H1 (cell line): ENCODE data around the gene ZNF839. TPM values are rescaled to one million over a fixed set of nuclear protein-coding genes. Genes with fewer than 3 reads are reported as not detected.
"Not testable (repeated sequence)": the region's sequence is repeated elsewhere in the genome, so short reads cannot be mapped to it uniquely, and the experiment has no call there.

Experiments
- CTCF ChIA-PET: fragments of 300-600 bp; sonication (Branson Sonifier 250); formaldehyde crosslinking; loops from one replicate; lab custom pipeline; 2021; ENCODE audit not compliant: partially characterized antibody; lab: Charles Lee
- POLR2A ChIA-PET: fragments of 300-600 bp; sonication (Branson Sonifier 250); formaldehyde crosslinking; loops from one replicate; lab custom pipeline; 2021; ENCODE audit warnings: inconsistent platforms; ENCODE audit not compliant: partially characterized antibody; lab: Charles Lee
- DNase-seq, 2 experiments: peaks; one replicate each; pipeline versions ENCODE4 v3.0.0 to v3.0.0-alpha.2; 2010 to 2022; ENCODE audit warnings: low spot score in 2 of 2, low read depth in 1 of 2, mixed read lengths in 1 of 2
- FAIRE-seq: peaks from 2 replicates; lab custom pipeline; 2011; peaks lifted over from hg19 to GRCh38; lab: Jason Lieb, UNC
- H2AFZ ChIP-seq: 2 replicates; pipeline ENCODE4 v1.8.1; 2012; ENCODE audit warnings: low read length, inconsistent platforms
- H2AK5ac ChIP-seq: 2 replicates; pipeline ENCODE4 v1.6.1; 2013; ENCODE audit warnings: low read depth, low read length
- H2BK120ac ChIP-seq: replicated peaks from 2 replicates; pipeline ENCODE3; 2013; ENCODE audit warnings: low read depth, low read length, inconsistent platforms
- H2BK12ac ChIP-seq: 2 replicates; pipeline ENCODE4 v1.6.1; 2013; ENCODE audit warnings: low read depth, low read length
- H2BK15ac ChIP-seq: 2 replicates; pipeline ENCODE4 v1.6.1; 2013; ENCODE audit warnings: low read length
- H2BK20ac ChIP-seq: 2 replicates; pipeline ENCODE4 v1.6.1; 2013; ENCODE audit warnings: low read length
- H2BK5ac ChIP-seq: 2 replicates; pipeline ENCODE4 v1.6.1; 2013; ENCODE audit warnings: low read depth, low read length
- H3K14ac ChIP-seq: 2 replicates; pipeline ENCODE4 v1.6.1; 2013; ENCODE audit warnings: inconsistent platforms; ENCODE audit not compliant: insufficient read length
- H3K18ac ChIP-seq: 2 replicates; pipeline ENCODE4 v1.6.1; 2013; ENCODE audit warnings: low read length; ENCODE audit errors: extremely low read depth
- H3K23ac ChIP-seq: 2 replicates; pipeline ENCODE4 v1.6.1; 2013; ENCODE audit warnings: inconsistent platforms; ENCODE audit not compliant: insufficient read length
- H3K23me2 ChIP-seq: 2 replicates; pipeline ENCODE4 v1.6.1; 2013; ENCODE audit warnings: low read depth, low read length
- H3K27ac ChIP-seq: 2 replicates; pipeline ENCODE4 v1.6.1; 2011; ENCODE audit warnings: low read depth, low read length, inconsistent platforms
- H3K27me3 ChIP-seq, 4 experiments: replicated peaks in 1 of 4; 1 replicate in 1 of 4; 2 replicates in 3 of 4; pipeline versions ENCODE4 v1.6.1 to v1.8.1; 2011 to 2013; ENCODE audit warnings: low read length in 3 of 4, mild to moderate bottlenecking in 3 of 4, inconsistent platforms in 2 of 4, mixed read lengths in 2 of 4, moderate library complexity in 1 of 4; ENCODE audit not compliant: control insufficient read depth in 3 of 4, insufficient read depth in 3 of 4; ENCODE audit errors: extremely low read depth in 1 of 4
- H3K36me3 ChIP-seq, 4 experiments: 2 replicates each; pipeline versions ENCODE4 v1.6.1 to v1.8.1; 2011 to 2013; ENCODE audit warnings: mild to moderate bottlenecking in 4 of 4, low read length in 3 of 4, moderate library complexity in 2 of 4, control low read depth in 1 of 4, inconsistent platforms in 1 of 4; ENCODE audit not compliant: insufficient read depth in 4 of 4, control insufficient read depth in 2 of 4
- H3K4ac ChIP-seq: replicated peaks from 2 replicates; pipeline ENCODE3; 2013; ENCODE audit warnings: low read length, low read depth, mixed read lengths, inconsistent platforms; ENCODE audit not compliant: insufficient read length
- H3K4me1 ChIP-seq, 4 experiments: replicated peaks in 1 of 4; 1 replicate in 1 of 4; 2 replicates in 3 of 4; pipeline versions ENCODE4 v1.6.1 to v1.8.1; 2011 to 2013; ENCODE audit warnings: low read length in 3 of 4, inconsistent platforms in 2 of 4, mixed read lengths in 1 of 4; ENCODE audit not compliant: insufficient read depth in 4 of 4, control insufficient read depth in 3 of 4
- H3K4me2 ChIP-seq, 2 experiments: 2 replicates each; pipeline versions ENCODE4 v1.6.1 to v1.8.1; 2011 to 2013; ENCODE audit warnings: low read depth in 2 of 2, low read length in 2 of 2, control low read depth in 1 of 2, inconsistent platforms in 1 of 2, mild to moderate bottlenecking in 1 of 2; ENCODE audit not compliant: insufficient read depth in 1 of 2
- H3K4me3 ChIP-seq, 4 experiments: fragments of 200-600, 300-600 bp in 1 of 4; sonication (generic), shearing (Covaris generic), sonication (Bioruptor Twin) in 1 of 4; 2 replicates each; pipeline versions ENCODE4 v1.5.1 to v1.8.1; 2011 to 2016; ENCODE audit warnings: low read length in 4 of 4, low read depth in 3 of 4, control low read depth in 2 of 4, inconsistent platforms in 2 of 4, mild to moderate bottlenecking in 2 of 4, mixed read lengths in 1 of 4, moderate library complexity in 1 of 4; ENCODE audit not compliant: insufficient read depth in 2 of 4; ENCODE audit errors: extremely low read depth in 1 of 4
- H3K56ac ChIP-seq: replicated peaks from 2 replicates; pipeline ENCODE3; 2013; ENCODE audit warnings: low read depth, mild to moderate bottlenecking, mixed read lengths, low read length, inconsistent platforms; ENCODE audit not compliant: insufficient read length
- H3K79me1 ChIP-seq: 2 replicates; pipeline ENCODE4 v1.6.1; 2013; ENCODE audit warnings: low read depth, low read length, control low read depth
- H3K79me2 ChIP-seq, 2 experiments: 2 replicates each; pipeline versions ENCODE4 v1.6.1 to v1.8.1; 2012 to 2013; ENCODE audit warnings: low read length in 2 of 2, mild to moderate bottlenecking in 2 of 2, inconsistent platforms in 1 of 2; ENCODE audit not compliant: insufficient read depth in 2 of 2, control insufficient read depth in 1 of 2
- H3K9ac ChIP-seq, 4 experiments: replicated peaks in 1 of 4; 1 replicate in 1 of 4; 2 replicates in 3 of 4; pipeline versions ENCODE4 v1.6.1 to v1.8.1; 2011 to 2013; ENCODE audit warnings: low read depth in 3 of 4, low read length in 3 of 4, control low read depth in 2 of 4, mild to moderate bottlenecking in 2 of 4, moderate library complexity in 2 of 4, inconsistent platforms in 1 of 4; ENCODE audit errors: extremely low read depth in 1 of 4
- H3K9me3 ChIP-seq, 2 experiments: 2 replicates each; pipeline versions ENCODE4 v1.6.1 to v1.8.1; 2012 to 2013; ENCODE audit warnings: mild to moderate bottlenecking in 2 of 2, moderate library complexity in 2 of 2, control low read depth in 1 of 2, inconsistent platforms in 1 of 2, low read depth in 1 of 2, low read length in 1 of 2, mixed read lengths in 1 of 2; ENCODE audit not compliant: insufficient read depth in 2 of 2
- H4K20me1 ChIP-seq, 2 experiments: replicated peaks in 1 of 2; 2 replicates each; pipeline versions ENCODE3 to v1.8.1; 2011 to 2013; ENCODE audit warnings: inconsistent platforms in 2 of 2, low read length in 2 of 2, mild to moderate bottlenecking in 1 of 2; ENCODE audit not compliant: insufficient read depth in 2 of 2, control insufficient read depth in 1 of 2
- H4K5ac ChIP-seq: 2 replicates; pipeline ENCODE4 v1.6.1; 2013; ENCODE audit warnings: low read length, low read depth, mixed read lengths, inconsistent platforms; ENCODE audit not compliant: insufficient read length
- H4K8ac ChIP-seq: 2 replicates; pipeline ENCODE4 v1.8.0; 2013; ENCODE audit warnings: mild to moderate bottlenecking, moderate library complexity, low read length, inconsistent platforms; ENCODE audit not compliant: insufficient read depth; ENCODE audit errors: extremely low read depth
- H4K91ac ChIP-seq: replicated peaks from 2 replicates; pipeline ENCODE3; 2013; ENCODE audit warnings: low read length, mixed read lengths, inconsistent platforms; ENCODE audit not compliant: insufficient read length
- BCL11A ChIP-seq, 2 experiments: IDR thresholded peaks; one replicate each; pipeline ENCODE4 v1.6.1; 2011; ENCODE audit warnings: low read depth in 2 of 2, low read length in 2 of 2, mild to moderate bottlenecking in 2 of 2
- KDM1A ChIP-seq: fragments of 200-600, 300-600 bp; sonication (generic); IDR thresholded peaks from 2 replicates; pipeline ENCODE4 v1.7.1; 2016; ENCODE audit warnings: mild to moderate bottlenecking, low read length, borderline replicate concordance
- KDM5A ChIP-seq: fragments of 200-600 bp; IDR thresholded peaks from 2 replicates; pipeline ENCODE4 v1.7.1; 2012; ENCODE audit warnings: mild to moderate bottlenecking, low read length, inconsistent platforms, mixed read lengths
- RBBP5 ChIP-seq: IDR thresholded peaks from 2 replicates; pipeline ENCODE4 v1.7.1; 2012; ENCODE audit warnings: low read depth, mild to moderate bottlenecking, inconsistent platforms, low read length, moderate library complexity, borderline replicate concordance
- SAP30 ChIP-seq: fragments of 300-600 bp; sonication (generic); IDR thresholded peaks from 2 replicates; pipeline ENCODE4 v1.7.1; 2012; ENCODE audit warnings: low read length, moderate library complexity, mild to moderate bottlenecking, inconsistent platforms; ENCODE audit not compliant: insufficient read depth, insufficient replicate concordance
- TEAD4 ChIP-seq: IDR thresholded peaks from 2 replicates; pipeline ENCODE4 v1.6.1; 2012; ENCODE audit warnings: low read depth, low read length, inconsistent platforms, mixed read lengths
- WGBS, 2 experiments: shearing (Covaris generic) in 1 of 2; methylation state at CpG; one replicate each; pipeline versions ENCODE4 v1.1.6 to v1.1.7; 2013 to 2015; ENCODE audit warnings: low lambda C conversion rate in 2 of 2, mixed read lengths in 2 of 2, inconsistent platforms in 1 of 2, low coverage in 1 of 2, missing lambda C conversion rate in 1 of 2; ENCODE audit not compliant: insufficient replicate concordance in 2 of 2, insufficient coverage in 1 of 2, insufficient read length in 1 of 2; ENCODE audit errors: extremely low coverage in 1 of 2, missing lambda C conversion rate in 1 of 2; 5-methylcytosine and 5-hydroxymethylcytosine counted together
- polyA plus RNA-seq, 7 experiments: library from polyadenylated mRNA; depleted of rRNA in 3 of 7; stranded (reverse) in 5 of 7; unstranded in 2 of 7; fragments of >200 nt in 5 of 7; fragments of 200-250 nt in 2 of 7; gene quantifications; 1 replicate in 5 of 7; 2 replicates in 1 of 7; 4 replicates in 1 of 7; pipeline versions ENCODE4 v1.2.1 to v1.2.3, GENCODE V29; 2011 to 2013; ENCODE audit warnings: missing spikeins in 2 of 7, mixed read lengths in 2 of 7
- total RNA-seq: library from RNA; stranded (reverse); fragmentation: NEBNext Ultra II Directional; extraction: Animal tissue kit (Norgen Biotek cat#: 25700); gene quantifications from 2 replicates; pipeline ENCODE4 v1.2.1, GENCODE V29; 2021

The ZNF839 gene
- total and polyA plus RNA-seq, 2 of the 8 experiments (the other 6 are each of a cell fraction or from before 2014, with no cell fraction given): 8.1 to 9.4 TPM

DNA sequence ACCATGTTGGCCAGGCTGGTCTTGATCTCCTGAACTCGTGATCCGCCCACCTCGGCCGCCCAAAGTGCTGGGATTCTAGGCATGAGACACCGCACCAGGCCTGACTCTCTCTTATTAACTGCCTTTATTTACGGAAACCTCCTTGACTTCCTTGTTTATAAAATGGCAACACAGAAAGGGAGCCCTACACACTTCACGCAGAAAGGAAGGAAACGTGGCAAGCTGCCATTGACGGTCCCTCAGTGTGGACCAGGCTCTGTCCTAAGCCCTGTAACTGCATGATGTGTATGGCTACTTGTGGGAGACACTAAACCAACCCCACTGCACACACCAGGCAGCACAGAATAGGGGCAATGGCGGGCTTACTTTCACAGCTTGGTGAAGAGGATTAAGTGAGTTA lies 31.5 kb downstream of the ZNF839 start (continued):
- TF ChIP-seq RBBP5 (no peak), SAP30 (no peak), BCL11A (IDR thresholded peaks at IDR 0.05; ENCODE audit: low read depth in 2 of 2, low read length in 2 of 2) (no peak), KDM5A (no peak), KDM1A (no peak), TEAD4 (no peak)

- H3K18ac ChIP-seq, H2AK5ac ChIP-seq, H3K14ac ChIP-seq, H2BK120ac ChIP-seq, H3K23ac ChIP-seq, H2BK5ac ChIP-seq, H2AFZ ChIP-seq, H3K4me1 ChIP-seq, H2BK12ac ChIP-seq, H4K5ac ChIP-seq, H4K20me1 ChIP-seq, H3K4me3 ChIP-seq, DNase-seq, H3K23me2 ChIP-seq, H4K91ac ChIP-seq, H3K27me3 ChIP-seq, H3K27ac ChIP-seq, FAIRE-seq, H3K79me1 ChIP-seq, H3K9me3 ChIP-seq, H2BK15ac ChIP-seq, H2BK20ac ChIP-seq, H4K8ac ChIP-seq, H3K4me2 ChIP-seq, H3K56ac ChIP-seq, H3K4ac ChIP-seq, H3K9ac ChIP-seq, H3K79me2 ChIP-seq: not testable (repeated sequence)
- WGBS, 2 experiments: 97% methylated on average over 9 of the region's 9 CpGs; no CpG with 5 or more reads in 1 of the 2 experiments
- POLR2A ChIA-PET: interaction anchor here (1.1 to 2.1 kb wide), 3 partner anchors 8 to 11 kb away, joined by 3 to 8 read pairs (median 3); partner anchors contain the start of genes CINP and TECPR2
- CTCF ChIA-PET: interaction anchor here (0.6 to 1.3 kb wide), 2 partner anchors 69 to 653 kb away, joined by 3 read pairs; no protein-coding TSS in a partner anchor
- H3K36me3 ChIP-seq: peaks cover 2 to 26% (median 18%) of the 10 kb centered on the region in 4 experiments; a peak in 6 of 8 replicates
Measured at GRCh38 chr14:102351593-102351992, 32.0 kb downstream of the ZNF839 start.
